Body of pancreas (tissue), 4 donors: ENCODE measurements around the gene DHX36. TPM values are rescaled to one million over a fixed set of nuclear protein-coding genes. Genes with fewer than 3 reads are reported as not detected.

Experiments used
- ATAC-seq: fragments of 150-250 bp; one replicate; pipeline ENCODE4 v1.9.1; 2016
- DNase-seq, 4 donors: peaks; one replicate each; pipeline ENCODE4 v3.0.0-alpha.2; 2019
- H3K27ac ChIP-seq, 4 donors: fragments of 200-600 bp; sonication (generic); 1 replicate in 3 of 4; 2 replicates in 1 of 4; pipeline versions ENCODE4 v1.5.1 to v1.6.1; 2016 to 2019; ENCODE audit warnings: mild to moderate bottlenecking in 1 of 4, mixed read lengths in 1 of 4, moderate library complexity in 1 of 4
- H3K27me3 ChIP-seq, 2 donors: fragments of 200-600 bp; sonication (generic); one replicate each; pipeline ENCODE4 v1.6.0; 2016; ENCODE audit warnings: mild to moderate bottlenecking in 1 of 2
- H3K36me3 ChIP-seq, 2 donors: fragments of 200-600 bp; sonication (generic); replicated peaks in 1 of 2; 2 replicates each; pipeline ENCODE4 v1.5.1; 2016; ENCODE audit warnings: low read depth in 2 of 2; ENCODE audit not compliant: insufficient read depth in 1 of 2
- H3K4me1 ChIP-seq: fragments of 200-600 bp; sonication (generic); one replicate; pipeline ENCODE4 v1.6.0; 2016
- H3K4me3 ChIP-seq, 2 donors: fragments of 200-600 bp; sonication (generic); 1 replicate in 1 of 2; 2 replicates in 1 of 2; pipeline ENCODE4 v1.5.1; 2016 to 2019
- H3K9me3 ChIP-seq, 3 donors: fragments of 200-600 bp; sonication (generic); 1 replicate in 2 of 3; 2 replicates in 1 of 3; pipeline ENCODE4 v1.5.1; 2016
- POLR2A ChIP-seq, 3 donors: fragments of 450-650 bp; IDR thresholded peaks; one replicate each; pipeline ENCODE4 v1.6.1; 2016; ENCODE audit warnings: antibody characterized with exemption in 3 of 3, mild to moderate bottlenecking in 2 of 3
- WGBS, 2 donors: methylation state at CpG; one replicate each; pipeline ENCODE4 v1.1.5; 2017; 5-methylcytosine and 5-hydroxymethylcytosine counted together
- intact Hi-C: fragments of 100-400 bp; cut with DNase I; formaldehyde crosslinking; loops from one replicate; pipeline ENCODE4 v1.15.1; 2023
- total RNA-seq, 2 donors: library from RNA; depleted of rRNA; stranded (reverse); fragments of >200 nt; gene quantifications; one replicate each; pipeline ENCODE4 v1.1.0, GENCODE V29; 2016
- TF ChIP-seq, protein P1 (sequence below), 7 experiments: fragments of 450-650 bp in 4 of 7; fragments of 200-600 bp in 3 of 7; sonication (generic) in 3 of 7; IDR thresholded peaks; one replicate each; pipeline ENCODE4 v1.5.1; 2016 to 2019; ENCODE audit warnings: antibody characterized with exemption in 7 of 7

The DHX36 gene
- total RNA-seq, 2 donors from 2014 or later: 30.6 to 58.3 TPM

DNA sequence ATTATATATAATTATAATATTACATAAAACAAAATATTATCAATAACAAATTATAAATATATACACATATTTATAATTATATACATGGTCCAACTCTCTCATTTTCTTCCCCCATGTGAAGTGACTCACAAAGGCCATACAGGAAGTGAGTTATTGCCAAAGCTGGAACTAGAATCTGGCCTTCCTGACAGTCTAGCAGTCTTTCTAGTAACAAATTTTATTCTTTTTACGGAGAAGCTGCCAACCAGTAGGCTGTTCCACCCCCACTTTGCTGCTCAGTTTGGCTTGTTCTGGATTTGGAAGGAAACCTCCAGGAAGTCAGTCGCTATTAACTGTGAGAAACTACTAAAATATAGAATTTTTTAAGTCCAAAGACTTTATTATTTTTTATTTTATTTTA is 79.6 kb downstream of the DHX36 start:
- ATAC-seq (no peak), DNase-seq (no peak)
- Histone ChIP-seq H3K4me1 (no peaks in the 10 kb centered on the region), H3K27me3 (no peaks in the 10 kb centered on the region), H3K27ac (no peak overlapping the region), H3K4me3 (no peak overlapping the region), H3K9me3 (no peaks in the 10 kb centered on the region), H3K36me3 (no peaks in the 10 kb centered on the region)
- intact Hi-C loops: no loop called here
- WGBS, 2 donors: 83 to 86% methylated on average over 2 of the region's 2 CpGs
- TF ChIP-seq, protein P1, sequence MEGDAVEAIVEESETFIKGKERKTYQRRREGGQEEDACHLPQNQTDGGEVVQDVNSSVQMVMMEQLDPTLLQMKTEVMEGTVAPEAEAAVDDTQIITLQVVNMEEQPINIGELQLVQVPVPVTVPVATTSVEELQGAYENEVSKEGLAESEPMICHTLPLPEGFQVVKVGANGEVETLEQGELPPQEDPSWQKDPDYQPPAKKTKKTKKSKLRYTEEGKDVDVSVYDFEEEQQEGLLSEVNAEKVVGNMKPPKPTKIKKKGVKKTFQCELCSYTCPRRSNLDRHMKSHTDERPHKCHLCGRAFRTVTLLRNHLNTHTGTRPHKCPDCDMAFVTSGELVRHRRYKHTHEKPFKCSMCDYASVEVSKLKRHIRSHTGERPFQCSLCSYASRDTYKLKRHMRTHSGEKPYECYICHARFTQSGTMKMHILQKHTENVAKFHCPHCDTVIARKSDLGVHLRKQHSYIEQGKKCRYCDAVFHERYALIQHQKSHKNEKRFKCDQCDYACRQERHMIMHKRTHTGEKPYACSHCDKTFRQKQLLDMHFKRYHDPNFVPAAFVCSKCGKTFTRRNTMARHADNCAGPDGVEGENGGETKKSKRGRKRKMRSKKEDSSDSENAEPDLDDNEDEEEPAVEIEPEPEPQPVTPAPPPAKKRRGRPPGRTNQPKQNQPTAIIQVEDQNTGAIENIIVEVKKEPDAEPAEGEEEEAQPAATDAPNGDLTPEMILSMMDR (IDR thresholded peaks at IDR 0.05): no peak
- TF ChIP-seq POLR2A (IDR thresholded peaks at IDR 0.05): no peak

DNA sequence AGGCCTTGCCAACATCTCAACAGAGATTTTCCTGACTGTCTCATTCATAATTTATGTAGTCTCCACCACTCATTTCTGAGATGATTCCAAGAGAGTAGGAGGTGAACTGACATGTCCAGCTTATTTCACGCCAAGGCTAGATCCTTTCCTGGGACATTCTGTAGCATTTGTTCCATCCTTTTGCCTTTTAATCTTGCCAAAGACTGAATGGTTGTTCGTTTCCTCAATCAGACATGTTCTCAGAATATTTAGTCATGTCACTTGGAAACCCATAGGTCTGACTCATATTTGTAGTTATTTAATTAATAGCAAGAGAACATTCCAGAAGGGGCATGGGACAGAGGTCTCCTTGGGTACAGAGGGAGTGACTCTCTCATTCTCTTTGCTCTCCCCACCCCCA is 80.9 kb downstream of the DHX36 start:
- no peak overlapping the region for H3K27ac ChIP-seq
- ATAC-seq (peak; percentile 35), DNase-seq (no peak)
- no peaks in the 10 kb centered on the region for H3K27me3 ChIP-seq
- H3K36me3 ChIP-seq: no peaks in the 10 kb centered on the region
- no peaks in the 10 kb centered on the region for H3K4me1 ChIP-seq
- no peak overlapping the region for H3K4me3 ChIP-seq
- H3K9me3 ChIP-seq: no peaks in the 10 kb centered on the region
- intact Hi-C loops: no loop called here
- TF ChIP-seq, protein P1 (IDR thresholded peaks at IDR 0.05): no peak
- no peak for TF ChIP-seq POLR2A (IDR thresholded peaks at IDR 0.05)
- 73 to 87% methylated on average over 2 of the region's 2 CpGs for WGBS, 2 donors

DNA sequence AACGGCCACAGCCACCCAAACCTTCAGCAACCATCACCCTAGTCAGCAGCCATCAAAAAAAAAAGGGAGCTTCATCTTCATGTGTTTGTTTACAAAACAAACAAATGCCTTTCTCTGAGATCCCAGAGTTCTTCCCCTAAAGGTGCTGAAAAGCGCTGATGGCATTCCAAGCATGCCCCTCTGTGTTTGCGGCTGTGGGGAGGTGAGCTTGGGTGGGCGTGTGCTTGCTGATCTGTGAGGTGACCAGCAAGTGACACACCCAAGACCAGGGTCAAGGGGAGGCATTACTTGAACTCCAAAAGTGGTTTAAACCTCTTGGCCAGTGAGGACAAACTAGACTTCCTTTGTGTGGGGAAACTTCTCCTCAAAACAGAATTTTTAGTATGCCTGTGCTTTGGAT is 81.5 kb downstream of the DHX36 start:
- Histone ChIP-seq H3K4me1 (no peaks in the 10 kb centered on the region), H3K36me3 (no peaks in the 10 kb centered on the region), H3K4me3 (no peak overlapping the region), H3K9me3 (no peaks in the 10 kb centered on the region), H3K27me3 (no peaks in the 10 kb centered on the region), H3K27ac (no peak overlapping the region)
- WGBS, 2 donors: 83 to 98% methylated on average over 4 of the region's 4 CpGs
- TF ChIP-seq, protein P1 (IDR thresholded peaks at IDR 0.05): no peak
- no peak for TF ChIP-seq POLR2A (IDR thresholded peaks at IDR 0.05)
- intact Hi-C loops: no loop called here
- ATAC-seq (no peak), DNase-seq (no peak)

DNA sequence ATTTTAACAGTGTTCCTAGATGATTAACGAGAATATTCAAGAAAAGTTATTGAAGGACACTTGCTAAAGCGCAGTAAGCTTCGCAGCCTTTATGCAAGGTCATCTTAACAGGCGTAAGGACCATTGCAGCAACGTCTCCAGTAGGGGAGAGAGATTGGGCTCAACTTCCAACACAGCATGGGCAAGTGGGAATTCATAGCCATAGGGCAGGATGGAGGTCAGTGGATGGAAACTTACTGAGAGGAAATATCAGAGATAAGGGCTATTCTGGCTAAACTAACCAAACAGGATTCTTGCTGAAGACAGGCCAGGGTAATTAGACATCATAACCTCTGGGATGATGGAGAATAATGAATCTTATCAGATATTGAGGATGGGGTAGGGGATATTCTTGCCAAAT is 82.8 kb downstream of the DHX36 start:
- H3K36me3 ChIP-seq: no peaks in the 10 kb centered on the region
- intact Hi-C loops: no loop called here
- DNase-seq (no peak), ATAC-seq (no peak)
- no peaks in the 10 kb centered on the region for H3K9me3 ChIP-seq
- H3K27me3 ChIP-seq: no peaks in the 10 kb centered on the region
- 89 to 90% methylated on average over 5 of the region's 5 CpGs for WGBS, 2 donors
- no peak overlapping the region for H3K4me3 ChIP-seq
- H3K27ac ChIP-seq: no peak overlapping the region
- no peak for TF ChIP-seq POLR2A (IDR thresholded peaks at IDR 0.05)
- TF ChIP-seq, protein P1 (IDR thresholded peaks at IDR 0.05): no peak
- H3K4me1 ChIP-seq: no peaks in the 10 kb centered on the region

DNA sequence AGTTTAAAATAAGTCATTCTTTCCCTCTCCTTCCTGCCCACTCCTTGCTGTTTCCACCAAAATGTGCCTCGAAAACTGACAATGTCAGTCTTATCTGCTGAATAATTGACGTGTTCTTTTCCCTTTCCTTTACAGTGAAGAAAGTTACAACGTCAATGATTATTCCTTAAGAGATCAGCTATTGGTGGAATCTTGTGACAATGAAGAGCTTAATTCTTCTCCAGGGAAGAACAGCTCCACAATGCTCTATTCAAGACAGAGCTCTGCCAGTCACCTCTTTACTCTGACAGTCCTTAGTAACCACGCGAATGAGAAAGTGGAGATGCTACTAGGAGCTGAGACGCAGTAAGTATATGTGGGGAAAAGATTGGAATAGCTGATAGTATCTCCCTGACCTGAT is 84.1 kb downstream of the DHX36 start:
- Histone ChIP-seq H3K4me1 (no peaks in the 10 kb centered on the region), H3K9me3 (no peaks in the 10 kb centered on the region), H3K27me3 (no peaks in the 10 kb centered on the region), H3K27ac (no peak overlapping the region), H3K4me3 (no peak overlapping the region), H3K36me3 (no peaks in the 10 kb centered on the region)
- DNase-seq: no peak
- 83 to 85% methylated on average over 6 of the region's 6 CpGs for WGBS, 2 donors
- no peak for ATAC-seq
- TF ChIP-seq, protein P1 (IDR thresholded peaks at IDR 0.05): no peak
- TF ChIP-seq POLR2A (IDR thresholded peaks at IDR 0.05): no peak
- intact Hi-C loops: no loop called here
